ENCODE results near the gene HDAC9.

HDAC9 gene

GRCh38 chr7:18906901-18907300, 411.4 kb downstream of the HDAC9 start:
- H3K27ac ChIP-seq (ENCODE audit: low read depth, low read length) = no peak overlapping the region
- H3K27me3 ChIP-seq (ENCODE audit: low read length) = no peaks in the 10 kb centered on the region
- no peak overlapping the region for H2AFZ ChIP-seq (ENCODE audit: low read depth, low read length, severe bottlenecking)
- H3K4me2 ChIP-seq (ENCODE audit: low read depth, low read length, poor library complexity, severe bottlenecking) = no peak overlapping the region
- no peaks in the 10 kb centered on the region for H3K9me3 ChIP-seq (ENCODE audit: insufficient read depth, low read length)
- no peaks in the 10 kb centered on the region for H3K9me2 ChIP-seq (replicated peaks; ENCODE audit: insufficient read depth, low read length)
- H3K79me2 ChIP-seq (ENCODE audit: insufficient read depth, low read length) = no peaks in the 10 kb centered on the region
- no peak overlapping the region for H3K4me3 ChIP-seq (ENCODE audit: insufficient read depth, low read length, poor library complexity, severe bottlenecking)
- H4K20me1 ChIP-seq (ENCODE audit: low read depth, low read length) = no peaks in the 10 kb centered on the region
- H3F3A ChIP-seq (ENCODE audit: insufficient read depth) = no peaks in the 10 kb centered on the region
- TF ChIP-seq EZH2phosphoT487 (conservative IDR thresholded peaks at IDR 0.05; ENCODE audit: low read length) (no peak), CTCF (IDR thresholded peaks at IDR 0.05; ENCODE audit: insufficient read depth, low read length, poor library complexity, severe bottlenecking) (no peak)
- H3K36me3 ChIP-seq (ENCODE audit: low read length) = no peaks in the 10 kb centered on the region
- H3K9ac ChIP-seq (ENCODE audit: low read length) = no peak overlapping the region

- H3K27me3 ChIP-seq (ENCODE audit: low read length) = no peaks in the 10 kb centered on the region
- H4K20me1 ChIP-seq (ENCODE audit: low read depth, low read length) = no peaks in the 10 kb centered on the region
- H3K9me2 ChIP-seq (replicated peaks; ENCODE audit: insufficient read depth, low read length) = no peaks in the 10 kb centered on the region
- H3K36me3 ChIP-seq (ENCODE audit: low read length) = no peaks in the 10 kb centered on the region
- TF ChIP-seq CTCF (IDR thresholded peaks at IDR 0.05; ENCODE audit: insufficient read depth, low read length, poor library complexity, severe bottlenecking) (no peak), EZH2phosphoT487 (conservative IDR thresholded peaks at IDR 0.05; ENCODE audit: low read length) (no peak)
- H3K79me2 ChIP-seq (ENCODE audit: insufficient read depth, low read length) = no peaks in the 10 kb centered on the region
- no peak overlapping the region for H3K4me2 ChIP-seq (ENCODE audit: low read depth, low read length, poor library complexity, severe bottlenecking)
- no peaks in the 10 kb centered on the region for H3K9me3 ChIP-seq (ENCODE audit: insufficient read depth, low read length)
- no peak overlapping the region for H2AFZ ChIP-seq (ENCODE audit: low read depth, low read length, severe bottlenecking)
- no peak overlapping the region for H3K27ac ChIP-seq (ENCODE audit: low read depth, low read length)
- H3F3A ChIP-seq (ENCODE audit: insufficient read depth) = no peaks in the 10 kb centered on the region
- no peak overlapping the region for H3K4me3 ChIP-seq (ENCODE audit: insufficient read depth, low read length, poor library complexity, severe bottlenecking)
- H3K9ac ChIP-seq (ENCODE audit: low read length) = no peak overlapping the region
These were observed 417.6 kb downstream of the HDAC9 start for GRCh38 chr7:18913106-18913505.

GRCh38 chr7:18916826-18917225, 421.3 kb downstream of the HDAC9 start:
- no peaks in the 10 kb centered on the region for H3K9me2 ChIP-seq (replicated peaks; ENCODE audit: insufficient read depth, low read length)
- TF ChIP-seq CTCF (IDR thresholded peaks at IDR 0.05; ENCODE audit: insufficient read depth, low read length, poor library complexity, severe bottlenecking) (no peak), EZH2phosphoT487 (conservative IDR thresholded peaks at IDR 0.05; ENCODE audit: low read length) (no peak)
- no peaks in the 10 kb centered on the region for H3K36me3 ChIP-seq (ENCODE audit: low read length)
- no peaks in the 10 kb centered on the region for H3K27me3 ChIP-seq (ENCODE audit: low read length)
- no peaks in the 10 kb centered on the region for H3F3A ChIP-seq (ENCODE audit: insufficient read depth)
- H3K4me2 ChIP-seq (ENCODE audit: low read depth, low read length, poor library complexity, severe bottlenecking) = no peak overlapping the region
- no peaks in the 10 kb centered on the region for H3K9me3 ChIP-seq (ENCODE audit: insufficient read depth, low read length)
- H3K4me3 ChIP-seq (ENCODE audit: insufficient read depth, low read length, poor library complexity, severe bottlenecking) = no peak overlapping the region
- H4K20me1 ChIP-seq (ENCODE audit: low read depth, low read length) = no peaks in the 10 kb centered on the region
- H3K79me2 ChIP-seq (ENCODE audit: insufficient read depth, low read length) = no peaks in the 10 kb centered on the region
- H3K9ac ChIP-seq (ENCODE audit: low read length) = no peak overlapping the region
- no peak overlapping the region for H3K27ac ChIP-seq (ENCODE audit: low read depth, low read length)
- H2AFZ ChIP-seq (ENCODE audit: low read depth, low read length, severe bottlenecking) = no peak overlapping the region
